ENCODE data around the gene FAM177A1.
"Not testable (repeated sequence)": the region's sequence is repeated elsewhere in the genome, so short reads cannot be mapped to it uniquely, and the experiment has no call there.

FAM177A1 gene

GRCh38 chr14:35044939-35045797, 904 bp upstream of the FAM177A1 start:
- Histone ChIP-seq H3K9ac (ENCODE audit: low read depth, low read length) (peak overlapping the region; percentile 85), H3K9me3 (ENCODE audit: control insufficient read depth, insufficient read depth, low read length) (no peaks in the 10 kb centered on the region), H3K36me3 (ENCODE audit: insufficient read depth, low read length) (no peaks in the 10 kb centered on the region), H3K4me1 (ENCODE audit: insufficient read depth, low read length) (no peaks in the 10 kb centered on the region)

GRCh38 chr14:35045798-35046047, 349 bp upstream of the FAM177A1 start:
- Histone ChIP-seq H3K36me3 (ENCODE audit: insufficient read depth, low read length) (no peaks in the 10 kb centered on the region), H3K9ac (ENCODE audit: low read depth, low read length) (peak overlapping the region; percentile 85), H3K4me1 (ENCODE audit: insufficient read depth, low read length) (no peaks in the 10 kb centered on the region), H3K9me3 (ENCODE audit: control insufficient read depth, insufficient read depth, low read length) (no peaks in the 10 kb centered on the region)

GRCh38 chr14:35046751-35047536, 872 bp downstream of the FAM177A1 start:
- Histone ChIP-seq H3K9me3 (ENCODE audit: control insufficient read depth, insufficient read depth, low read length) (no peaks in the 10 kb centered on the region), H3K9ac (ENCODE audit: low read depth, low read length) (peak overlapping the region; percentile 91), H3K4me1 (ENCODE audit: insufficient read depth, low read length) (no peaks in the 10 kb centered on the region), H3K36me3 (ENCODE audit: insufficient read depth, low read length) (no peaks in the 10 kb centered on the region)

- H3K4me1 ChIP-seq (ENCODE audit: insufficient read depth, low read length), result no peaks in the 10 kb centered on the region
- H3K36me3 ChIP-seq (ENCODE audit: insufficient read depth, low read length), result no peaks in the 10 kb centered on the region
- H3K9ac ChIP-seq (ENCODE audit: low read depth, low read length), result no peak overlapping the region
- H3K9me3 ChIP-seq (ENCODE audit: control insufficient read depth, insufficient read depth, low read length), result no peaks in the 10 kb centered on the region
These were observed 2.0 kb downstream of the FAM177A1 start for GRCh38 chr14:35047976-35048513.

GRCh38 chr14:35050652-35051051, 4.6 kb downstream of the FAM177A1 start:
- Histone ChIP-seq H3K4me1 (ENCODE audit: insufficient read depth, low read length) (no peaks in the 10 kb centered on the region), H3K36me3 (ENCODE audit: insufficient read depth, low read length) (no peaks in the 10 kb centered on the region), H3K9ac (ENCODE audit: low read depth, low read length) (no peak overlapping the region), H3K9me3 (ENCODE audit: control insufficient read depth, insufficient read depth, low read length) (no peaks in the 10 kb centered on the region)

- no peaks in the 10 kb centered on the region for H3K36me3 ChIP-seq (ENCODE audit: insufficient read depth, low read length)
- H3K9me3 ChIP-seq (ENCODE audit: control insufficient read depth, insufficient read depth, low read length), result no peaks in the 10 kb centered on the region
- no peak overlapping the region for H3K9ac ChIP-seq (ENCODE audit: low read depth, low read length)
- no peaks in the 10 kb centered on the region for H3K4me1 ChIP-seq (ENCODE audit: insufficient read depth, low read length)
These were observed 5.7 kb downstream of the FAM177A1 start for GRCh38 chr14:35051796-35052195.

GRCh38 chr14:35052637-35053036, 6.6 kb downstream of the FAM177A1 start:
- Histone ChIP-seq H3K9ac (ENCODE audit: low read depth, low read length) (no peak overlapping the region), H3K9me3 (ENCODE audit: control insufficient read depth, insufficient read depth, low read length) (no peaks in the 10 kb centered on the region), H3K36me3 (ENCODE audit: insufficient read depth, low read length) (no peaks in the 10 kb centered on the region), H3K4me1 (ENCODE audit: insufficient read depth, low read length) (no peaks in the 10 kb centered on the region)

- not testable (repeated sequence) for H3K9ac ChIP-seq (ENCODE audit: low read depth, low read length); H3K9me3 ChIP-seq (ENCODE audit: control insufficient read depth, insufficient read depth, low read length); H3K36me3 ChIP-seq (ENCODE audit: insufficient read depth, low read length)
- H3K4me1 ChIP-seq (ENCODE audit: insufficient read depth, low read length), result peaks cover 14% of the 10 kb centered on the region; the same call in 1 of the 2 replicates
These were observed 15.2 kb downstream of the FAM177A1 start for GRCh38 chr14:35061113-35061791.

- not testable (repeated sequence) for H3K36me3 ChIP-seq (ENCODE audit: insufficient read depth, low read length); H3K9ac ChIP-seq (ENCODE audit: low read depth, low read length); H3K9me3 ChIP-seq (ENCODE audit: control insufficient read depth, insufficient read depth, low read length); H3K4me1 ChIP-seq (ENCODE audit: insufficient read depth, low read length)
These were observed 19.7 kb downstream of the FAM177A1 start for GRCh38 chr14:35065731-35066130.

- no peaks in the 10 kb centered on the region for H3K9me3 ChIP-seq (ENCODE audit: control insufficient read depth, insufficient read depth, low read length)
- no peaks in the 10 kb centered on the region for H3K4me1 ChIP-seq (ENCODE audit: insufficient read depth, low read length)
- H3K36me3 ChIP-seq (ENCODE audit: insufficient read depth, low read length), result peaks cover 8% of the 10 kb centered on the region; the same call in 1 of the 2 replicates
- no peak overlapping the region for H3K9ac ChIP-seq (ENCODE audit: low read depth, low read length)
These were observed 22.4 kb downstream of the FAM177A1 start for GRCh38 chr14:35068238-35069012.

- Histone ChIP-seq H3K9me3 (ENCODE audit: control insufficient read depth, insufficient read depth, low read length) (no peaks in the 10 kb centered on the region), H3K9ac (ENCODE audit: low read depth, low read length) (no peak overlapping the region), H3K4me1 (ENCODE audit: insufficient read depth, low read length) (no peaks in the 10 kb centered on the region), H3K36me3 (ENCODE audit: insufficient read depth, low read length) (peaks cover 8% of the 10 kb centered on the region; the same call in 1 of the 2 replicates)
These were observed 26.2 kb downstream of the FAM177A1 start for GRCh38 chr14:35072226-35072625.

- peaks cover 6% of the 10 kb centered on the region; the same call in 1 of the 2 replicates for H3K36me3 ChIP-seq (ENCODE audit: insufficient read depth, low read length)
- no peak overlapping the region for H3K9ac ChIP-seq (ENCODE audit: low read depth, low read length)
- no peaks in the 10 kb centered on the region for H3K4me1 ChIP-seq (ENCODE audit: insufficient read depth, low read length)
- no peaks in the 10 kb centered on the region for H3K9me3 ChIP-seq (ENCODE audit: control insufficient read depth, insufficient read depth, low read length)
These were observed 27.4 kb downstream of the FAM177A1 start for GRCh38 chr14:35073486-35073885.

- Histone ChIP-seq H3K4me1 (ENCODE audit: insufficient read depth, low read length) (no peaks in the 10 kb centered on the region), H3K9ac (ENCODE audit: low read depth, low read length) (no peak overlapping the region), H3K9me3 (ENCODE audit: control insufficient read depth, insufficient read depth, low read length) (no peaks in the 10 kb centered on the region), H3K36me3 (ENCODE audit: insufficient read depth, low read length) (no peaks in the 10 kb centered on the region)
These were observed 32.0 kb downstream of the FAM177A1 start for GRCh38 chr14:35078082-35078481.

GRCh38 chr14:35079742-35080141, 33.7 kb downstream of the FAM177A1 start:
- H3K4me1 ChIP-seq (ENCODE audit: insufficient read depth, low read length), result no peaks in the 10 kb centered on the region
- H3K9me3 ChIP-seq (ENCODE audit: control insufficient read depth, insufficient read depth, low read length), result no peaks in the 10 kb centered on the region
- no peaks in the 10 kb centered on the region; the same call in 1 of the 2 replicates for H3K36me3 ChIP-seq (ENCODE audit: insufficient read depth, low read length)
- no peak overlapping the region for H3K9ac ChIP-seq (ENCODE audit: low read depth, low read length)

All from ES-I3 (cell line).